Activated B cell treated with CpG ODN at 0.5 μM for 24 hours (primary cell): ENCODE data around the gene DOLPP1. TPM values are rescaled to one million over a fixed set of nuclear protein-coding genes. Genes with fewer than 3 reads are reported as not detected.

Experiments
- ATAC-seq: fragments of 200-7000 bp; cut with Tn5 transposase; one replicate; pipeline ENCODE4 v1.10.0; 2021; ENCODE audit warnings: low read depth, mild to moderate bottlenecking, moderate library complexity
- CTCF ChIA-PET: fragments of 350-600 bp; sonication (Branson Sonifier 250); formaldehyde crosslinking; loops from one replicate; lab custom pipeline; 2021; ENCODE audit warnings: antibody characterized with exemption; lab: Charles Lee
- POLR2A ChIA-PET: fragments of 350-600 bp; sonication (Branson Sonifier 250); formaldehyde crosslinking; loops from one replicate; lab custom pipeline; 2021; ENCODE audit warnings: antibody characterized with exemption; lab: Charles Lee
- DNase-seq: peaks from one replicate; pipeline ENCODE4 v3.0.0; 2022
- H3K27ac Mint-ChIP-seq: one replicate; pipeline ENCODE4 v1.8.0; 2020; ENCODE audit warnings: mixed read lengths
- H3K27me3 Mint-ChIP-seq: one replicate; pipeline ENCODE4 v1.8.0; 2021; ENCODE audit warnings: mixed read lengths
- H3K36me3 Mint-ChIP-seq: one replicate; pipeline ENCODE4 v1.8.0; 2021; ENCODE audit warnings: low read depth, mixed read lengths
- H3K4me1 Mint-ChIP-seq: one replicate; pipeline ENCODE4 v1.8.0; 2021; ENCODE audit warnings: mixed read lengths
- H3K4me3 Mint-ChIP-seq: one replicate; pipeline ENCODE4 v1.8.0; 2020; ENCODE audit warnings: mild to moderate bottlenecking, mixed read lengths
- H3K9me3 Mint-ChIP-seq: one replicate; pipeline ENCODE4 v1.8.0; 2020; ENCODE audit warnings: mixed read lengths
- intact Hi-C: fragments of 100-400 bp; cut with micrococcal nuclease; formaldehyde crosslinking; loops from one replicate; pipeline ENCODE4 v1.15.1; 2024
- total RNA-seq: library from RNA; stranded (reverse); gene quantifications from 2 replicates; pipeline ENCODE4 v1.2.3, GENCODE V29; 2022
- TF ChIP-seq, protein P1 (sequence below): fragments of 200-600 bp; IDR thresholded peaks from one replicate; pipeline ENCODE4 v1.8.0; 2022; ENCODE audit warnings: antibody characterized with exemption, mild to moderate bottlenecking

Gene DOLPP1
- total RNA-seq, 1 donor from 2014 or later: 10.9 TPM

DNA sequence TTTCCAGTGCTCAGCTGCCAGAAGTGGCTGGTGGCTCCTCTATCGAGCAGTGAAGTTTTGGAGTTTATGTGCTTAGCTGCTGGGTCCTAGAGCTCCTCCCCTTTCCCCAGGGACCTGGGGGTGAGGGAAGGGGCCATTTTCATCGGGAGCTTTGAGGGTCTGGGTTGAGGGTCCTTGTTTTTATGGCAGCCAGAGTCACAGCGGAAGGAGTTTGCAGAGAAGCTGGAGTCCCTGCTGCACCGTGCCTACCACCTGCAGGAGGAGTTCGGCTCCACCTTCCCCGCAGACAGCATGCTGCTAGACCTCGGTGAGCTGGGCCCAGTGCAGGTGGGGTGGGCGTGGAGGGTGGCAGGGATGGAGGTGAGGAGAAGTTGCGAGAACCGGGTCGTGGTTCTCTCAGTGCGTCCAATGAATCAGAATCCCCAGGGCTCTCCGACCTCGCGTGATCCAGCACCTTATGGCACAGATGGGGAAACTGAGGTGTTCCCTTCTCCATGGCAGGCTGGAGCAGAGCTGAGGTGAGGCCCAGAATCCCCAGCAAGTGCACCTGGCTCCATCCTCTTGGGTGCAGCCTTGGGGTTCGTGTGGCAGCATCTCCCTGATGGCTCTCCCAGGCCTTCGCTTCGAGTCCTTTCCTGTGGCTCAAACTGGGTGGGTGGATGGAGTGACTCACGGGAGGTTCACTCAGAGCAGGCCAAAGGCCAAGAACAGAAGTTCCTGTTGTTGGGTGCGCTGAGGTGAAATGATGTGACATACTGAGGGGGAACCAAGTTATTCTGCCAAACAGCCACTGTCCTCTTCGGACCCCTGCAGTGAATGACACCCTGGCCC is 21.7 kb upstream of the DOLPP1 start:
- CTCF ChIA-PET: no interaction called here
- H3K9me3 Mint-ChIP-seq: no peaks in the 10 kb centered on the region
- TF ChIP-seq, protein P1, sequence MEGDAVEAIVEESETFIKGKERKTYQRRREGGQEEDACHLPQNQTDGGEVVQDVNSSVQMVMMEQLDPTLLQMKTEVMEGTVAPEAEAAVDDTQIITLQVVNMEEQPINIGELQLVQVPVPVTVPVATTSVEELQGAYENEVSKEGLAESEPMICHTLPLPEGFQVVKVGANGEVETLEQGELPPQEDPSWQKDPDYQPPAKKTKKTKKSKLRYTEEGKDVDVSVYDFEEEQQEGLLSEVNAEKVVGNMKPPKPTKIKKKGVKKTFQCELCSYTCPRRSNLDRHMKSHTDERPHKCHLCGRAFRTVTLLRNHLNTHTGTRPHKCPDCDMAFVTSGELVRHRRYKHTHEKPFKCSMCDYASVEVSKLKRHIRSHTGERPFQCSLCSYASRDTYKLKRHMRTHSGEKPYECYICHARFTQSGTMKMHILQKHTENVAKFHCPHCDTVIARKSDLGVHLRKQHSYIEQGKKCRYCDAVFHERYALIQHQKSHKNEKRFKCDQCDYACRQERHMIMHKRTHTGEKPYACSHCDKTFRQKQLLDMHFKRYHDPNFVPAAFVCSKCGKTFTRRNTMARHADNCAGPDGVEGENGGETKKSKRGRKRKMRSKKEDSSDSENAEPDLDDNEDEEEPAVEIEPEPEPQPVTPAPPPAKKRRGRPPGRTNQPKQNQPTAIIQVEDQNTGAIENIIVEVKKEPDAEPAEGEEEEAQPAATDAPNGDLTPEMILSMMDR: no peak
- no peaks in the 10 kb centered on the region for H3K27me3 Mint-ChIP-seq
- no peak overlapping the region for H3K4me3 Mint-ChIP-seq
- intact Hi-C loops: no loop called here
- H3K36me3 Mint-ChIP-seq: peaks cover 54% of the 10 kb centered on the region
- H3K4me1 Mint-ChIP-seq: no peaks in the 10 kb centered on the region
- ATAC-seq (no peak), DNase-seq (no peak)
- POLR2A ChIA-PET: interaction anchor here (0.6 kb wide), 1 partner anchor 487 kb away, joined by 3 read pairs; no protein-coding TSS in a partner anchor
- H3K27ac Mint-ChIP-seq: no peak overlapping the region

GRCh38 chr9:129059796-129060785 is 20.8 kb upstream of the DOLPP1 start:
- no peaks in the 10 kb centered on the region for H3K27me3 Mint-ChIP-seq
- H3K36me3 Mint-ChIP-seq: peaks cover 53% of the 10 kb centered on the region
- intact Hi-C loops: no loop called here
- H3K27ac Mint-ChIP-seq: no peak overlapping the region
- ATAC-seq (no peak), DNase-seq (no peak)
- POLR2A ChIA-PET: interaction anchor here (0.6 kb wide), 1 partner anchor 486 kb away, joined by 3 read pairs; no protein-coding TSS in a partner anchor
- CTCF ChIA-PET: no interaction called here
- no peaks in the 10 kb centered on the region for H3K4me1 Mint-ChIP-seq
- H3K4me3 Mint-ChIP-seq: no peak overlapping the region
- H3K9me3 Mint-ChIP-seq: no peaks in the 10 kb centered on the region
- TF ChIP-seq, protein P1: no peak

GRCh38 chr9:129060991-129061390 is 19.9 kb upstream of the DOLPP1 start:
- H3K36me3 Mint-ChIP-seq: peaks cover 60% of the 10 kb centered on the region
- DNase-seq: no peak
- no peaks in the 10 kb centered on the region for H3K27me3 Mint-ChIP-seq
- H3K4me3 Mint-ChIP-seq: no peak overlapping the region
- H3K4me1 Mint-ChIP-seq: no peaks in the 10 kb centered on the region
- intact Hi-C loops: no loop called here
- ChIA-PET CTCF (no interaction called here), POLR2A (no interaction called here)
- H3K9me3 Mint-ChIP-seq: no peaks in the 10 kb centered on the region
- H3K27ac Mint-ChIP-seq: no peak overlapping the region
- no peak for ATAC-seq
- TF ChIP-seq, protein P1: no peak

DNA sequence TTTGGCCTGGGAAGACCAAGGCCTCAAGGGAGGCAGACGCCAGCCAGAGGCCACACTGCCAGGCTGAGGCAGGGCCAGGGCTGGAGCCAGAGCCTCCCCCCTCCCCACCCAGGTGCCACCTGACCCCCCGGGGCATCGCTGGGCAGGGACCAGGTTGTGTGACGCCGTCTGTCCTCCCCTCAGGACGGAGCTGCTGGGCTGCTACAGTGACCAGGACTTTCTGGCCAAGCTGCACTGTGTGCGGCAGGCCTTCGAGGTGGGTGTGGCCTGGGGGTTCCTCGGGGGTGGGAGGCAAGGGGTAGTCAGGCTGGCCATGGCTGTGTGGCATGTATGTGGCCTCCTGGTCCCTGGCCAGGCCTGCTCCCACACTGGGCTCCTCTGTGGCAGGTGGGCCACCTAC is 17.9 kb upstream of the DOLPP1 start:
- ATAC-seq: no peak
- TF ChIP-seq, protein P1: no peak
- Mint-ChIP-seq H3K4me3 (no peak overlapping the region), H3K4me1 (peaks cover under 1% of the 10 kb centered on the region), H3K27ac (no peak overlapping the region), H3K9me3 (no peaks in the 10 kb centered on the region), H3K36me3 (peaks cover 53% of the 10 kb centered on the region), H3K27me3 (no peaks in the 10 kb centered on the region)
- ChIA-PET POLR2A (no interaction called here), CTCF (no interaction called here)
- no peak for DNase-seq
- intact Hi-C loops: no loop called here

DNA sequence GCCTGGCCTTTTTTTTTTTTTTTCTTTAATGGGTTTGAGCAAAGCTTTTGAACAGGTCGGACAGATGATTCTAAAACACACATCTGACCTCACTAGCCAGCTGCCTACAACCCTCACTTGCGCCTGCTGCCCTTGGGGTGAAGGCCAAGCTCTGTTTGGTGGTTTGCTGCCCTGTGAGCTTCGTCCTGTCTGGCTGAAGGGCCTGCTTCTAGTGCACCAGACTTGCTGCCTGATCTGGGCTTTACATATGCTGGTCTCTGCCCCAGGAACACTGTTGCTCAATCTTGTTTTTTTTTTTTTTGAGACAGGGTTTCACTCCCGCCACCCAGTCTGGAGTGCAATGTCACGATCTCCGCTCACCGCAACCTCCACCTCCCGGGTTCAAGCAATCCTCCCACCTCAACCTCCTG is 16.4 kb upstream of the DOLPP1 start:
- Mint-ChIP-seq H3K36me3 (peaks cover 48% of the 10 kb centered on the region), H3K4me1 (peaks cover 14% of the 10 kb centered on the region), H3K27ac (no peak overlapping the region), H3K27me3 (no peaks in the 10 kb centered on the region), H3K4me3 (no peak overlapping the region), H3K9me3 (no peaks in the 10 kb centered on the region)
- CTCF ChIA-PET: no interaction called here
- TF ChIP-seq, protein P1: no peak
- DNase-seq: no peak
- intact Hi-C loops: no loop called here
- POLR2A ChIA-PET: no interaction called here
- ATAC-seq: no peak
